NCI-H510A treated with DMSO at 0.1 percent for 48 hours (cell line): Measurements from ENCODE around the gene CAPN10.

Experiments
- DNase-seq: peaks from one replicate; lab custom pipeline; 2025; lab: John Stamatoyannopoulos, UW

CAPN10 gene

DNA sequence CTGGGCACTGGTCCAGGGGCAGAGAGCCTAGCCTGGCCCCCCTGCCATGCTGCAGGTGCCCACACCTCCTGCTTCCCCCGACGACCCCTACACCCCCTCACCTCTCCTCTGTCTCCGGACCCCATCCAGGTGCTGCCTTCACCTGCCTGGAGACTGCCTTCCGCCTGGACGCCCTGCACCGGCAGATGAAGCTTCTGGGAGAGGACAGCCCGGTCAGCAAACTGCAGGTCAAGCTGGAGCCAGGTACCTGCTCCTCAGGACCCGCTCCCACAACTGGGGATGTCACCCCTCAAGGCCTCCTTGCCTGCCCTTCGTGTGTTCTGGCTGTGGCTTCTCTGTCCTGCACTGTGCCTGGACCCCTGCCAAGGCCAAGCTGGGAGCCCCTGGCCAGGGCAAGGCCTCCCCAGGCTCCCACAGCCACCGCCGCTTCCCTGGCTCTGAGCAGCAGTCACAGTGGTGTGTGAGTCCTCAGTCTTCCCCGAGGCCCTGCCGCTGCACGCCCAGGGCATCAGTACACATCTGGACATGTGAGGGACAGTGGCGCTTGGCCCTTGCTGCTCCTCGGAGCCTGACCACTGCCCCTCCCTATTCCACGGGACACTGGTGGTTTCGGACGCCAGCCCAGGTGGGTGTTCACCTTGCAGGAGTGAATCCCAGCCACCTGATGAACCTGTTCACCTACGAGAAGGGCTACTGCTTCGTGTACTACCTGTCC lies 12.0 kb upstream of the CAPN10 start:
- no peak for DNase-seq

GRCh38 chr2:240575101-240575965 lies 11.2 kb upstream of the CAPN10 start:
- no peak for DNase-seq

- DNase-seq: no peak
Observed at GRCh38 chr2:240576036-240576435, 10.5 kb upstream of the CAPN10 start.

- no peak for DNase-seq
Observed at GRCh38 chr2:240576436-240577205, 9.9 kb upstream of the CAPN10 start.

GRCh38 chr2:240577281-240578109 lies 9.0 kb upstream of the CAPN10 start:
- no peak for DNase-seq

DNA sequence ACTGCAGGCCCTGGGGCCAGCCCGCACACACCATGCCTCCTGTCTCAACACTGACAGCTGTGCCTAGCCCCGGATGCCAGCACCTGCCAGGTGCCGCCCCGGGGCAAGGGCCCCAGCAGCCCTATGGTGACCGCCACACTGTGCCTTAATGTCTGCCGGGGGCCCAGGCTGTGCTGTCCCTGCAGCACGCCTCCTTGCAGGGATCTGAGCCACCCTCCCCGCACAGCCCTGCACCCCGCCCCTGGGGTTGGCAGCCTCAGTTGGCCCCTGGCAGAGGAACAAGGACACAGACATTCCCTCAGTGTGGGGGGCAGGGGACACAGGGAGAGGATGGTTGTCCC lies 8.5 kb upstream of the CAPN10 start:
- DNase-seq: no peak

GRCh38 chr2:240578488-240578887 lies 8.0 kb upstream of the CAPN10 start:
- DNase-seq: no peak

DNA sequence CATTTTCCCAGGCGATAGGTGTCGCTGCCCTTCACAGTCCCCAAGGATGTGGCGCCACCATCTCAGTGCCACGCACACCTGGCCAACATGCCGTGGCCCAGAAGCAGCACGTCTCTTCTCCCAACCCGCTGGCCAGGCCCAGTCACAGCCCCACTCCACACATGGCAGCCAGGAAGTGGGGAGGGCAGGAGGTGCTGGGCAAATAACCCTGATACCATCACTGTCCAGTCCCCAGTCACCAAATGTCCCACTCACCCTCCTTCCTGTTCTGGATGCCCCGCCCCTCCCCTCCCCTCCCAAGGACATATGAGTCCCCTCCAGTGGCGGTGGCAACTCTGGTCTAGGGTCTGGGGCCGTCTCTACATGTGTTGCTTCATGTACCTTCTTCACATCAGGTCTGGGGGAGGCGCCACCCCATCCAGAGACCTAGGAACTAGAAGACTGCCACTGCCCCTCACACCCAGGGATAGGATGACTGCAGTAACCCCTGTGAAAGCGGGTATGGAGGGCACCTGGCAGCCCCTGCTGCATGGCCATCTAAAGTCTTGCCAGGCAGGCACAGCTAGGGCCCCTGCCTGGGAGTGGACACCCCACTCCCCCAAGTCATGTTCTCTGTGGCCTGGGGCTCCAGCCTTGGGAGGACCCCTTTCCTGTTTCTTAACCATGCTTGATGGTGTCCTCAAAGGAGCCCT lies 7.3 kb upstream of the CAPN10 start:
- no peak for DNase-seq

GRCh38 chr2:240579771-240580614 lies 6.5 kb upstream of the CAPN10 start:
- peak; percentile 25 for DNase-seq

DNA sequence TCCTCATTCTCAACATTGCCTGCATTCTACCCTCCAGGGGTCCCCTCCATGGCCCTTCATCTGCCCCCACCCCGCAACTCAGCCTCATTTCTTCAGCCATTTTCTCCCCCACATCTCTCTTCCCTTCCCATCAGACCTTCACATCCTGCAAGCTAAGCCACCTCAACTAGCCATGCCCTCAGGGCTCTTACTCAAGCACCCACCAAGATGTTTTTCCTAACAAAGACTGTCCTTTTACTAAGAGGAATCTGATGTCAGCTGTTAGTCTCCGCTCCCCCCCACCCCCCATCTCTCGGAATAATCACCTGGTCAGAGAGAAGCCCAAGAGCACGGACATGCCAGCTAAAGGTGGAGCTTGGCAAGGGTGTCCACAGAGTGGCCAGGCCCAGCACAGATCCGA lies 4.7 kb upstream of the CAPN10 start:
- DNase-seq: no peak

DNA sequence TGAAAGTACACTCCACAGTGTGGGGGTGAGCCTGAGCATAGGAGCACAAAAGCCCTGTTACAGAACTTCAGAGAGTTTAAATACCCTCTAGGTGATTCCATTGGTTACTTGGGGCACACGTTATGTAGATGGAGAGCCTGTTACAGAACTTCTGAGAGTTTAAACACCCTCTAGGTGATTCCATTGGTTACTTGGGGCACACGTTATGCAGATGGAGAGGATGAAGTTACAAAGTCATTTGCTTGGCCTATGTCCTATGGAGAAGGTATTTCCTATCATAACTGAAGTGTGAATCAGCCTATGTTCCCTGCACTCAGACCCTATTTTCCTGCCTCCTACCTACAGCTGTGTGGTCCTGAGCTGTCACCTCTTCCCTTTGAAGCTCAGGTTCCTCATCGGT lies 3.8 kb upstream of the CAPN10 start:
- no peak for DNase-seq

GRCh38 chr2:240583774-240584173 lies 2.8 kb upstream of the CAPN10 start:
- no peak for DNase-seq

DNA sequence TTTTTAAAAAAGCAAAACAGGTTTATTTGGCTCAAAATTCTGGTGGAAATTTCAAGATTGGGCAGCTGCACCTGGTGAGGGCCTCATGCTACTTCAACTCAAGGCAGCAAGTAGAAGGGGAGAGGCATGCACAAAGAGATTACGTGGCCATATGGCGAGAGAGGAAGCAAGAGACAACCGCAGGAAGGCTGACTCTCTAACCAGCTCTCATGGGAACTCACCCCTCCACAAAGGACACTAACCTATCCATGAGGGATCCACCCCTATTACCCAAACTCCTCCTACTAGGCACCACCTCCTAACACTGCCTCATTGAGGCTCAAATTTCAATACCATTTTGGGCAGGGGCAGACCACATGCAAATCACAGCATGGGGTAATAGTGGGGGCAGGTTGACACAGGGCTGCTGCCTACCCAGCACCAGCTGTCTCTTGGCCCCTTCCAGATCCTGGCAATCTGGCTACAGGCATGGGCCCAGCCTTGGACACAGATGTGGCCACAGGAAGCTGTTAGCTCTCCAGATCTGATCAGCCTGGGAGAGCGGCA lies 2.0 kb upstream of the CAPN10 start:
- no peak for DNase-seq

DNA sequence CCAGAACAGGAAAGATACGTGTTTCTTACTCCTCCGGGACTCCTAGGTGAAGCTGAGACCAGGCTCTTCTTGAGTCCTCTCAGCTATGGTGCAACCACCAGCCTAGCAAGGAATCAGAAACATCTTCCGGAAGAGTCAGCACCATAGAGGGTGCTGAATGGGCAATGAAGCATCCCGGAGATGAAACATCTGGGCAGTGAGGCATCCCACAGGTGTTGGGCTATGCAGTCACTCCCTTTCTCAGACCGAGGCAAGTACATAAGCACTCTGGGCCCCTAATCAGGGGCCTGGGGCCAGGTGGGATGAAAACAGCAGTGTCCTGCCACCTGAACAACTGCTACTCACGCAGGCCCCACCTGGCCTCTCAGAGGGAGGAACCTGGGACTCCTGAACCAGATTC lies 1.4 kb upstream of the CAPN10 start:
- no peak for DNase-seq

- no peak for DNase-seq
Observed at GRCh38 chr2:240585681-240586197, 795 bp upstream of the CAPN10 start.

DNA sequence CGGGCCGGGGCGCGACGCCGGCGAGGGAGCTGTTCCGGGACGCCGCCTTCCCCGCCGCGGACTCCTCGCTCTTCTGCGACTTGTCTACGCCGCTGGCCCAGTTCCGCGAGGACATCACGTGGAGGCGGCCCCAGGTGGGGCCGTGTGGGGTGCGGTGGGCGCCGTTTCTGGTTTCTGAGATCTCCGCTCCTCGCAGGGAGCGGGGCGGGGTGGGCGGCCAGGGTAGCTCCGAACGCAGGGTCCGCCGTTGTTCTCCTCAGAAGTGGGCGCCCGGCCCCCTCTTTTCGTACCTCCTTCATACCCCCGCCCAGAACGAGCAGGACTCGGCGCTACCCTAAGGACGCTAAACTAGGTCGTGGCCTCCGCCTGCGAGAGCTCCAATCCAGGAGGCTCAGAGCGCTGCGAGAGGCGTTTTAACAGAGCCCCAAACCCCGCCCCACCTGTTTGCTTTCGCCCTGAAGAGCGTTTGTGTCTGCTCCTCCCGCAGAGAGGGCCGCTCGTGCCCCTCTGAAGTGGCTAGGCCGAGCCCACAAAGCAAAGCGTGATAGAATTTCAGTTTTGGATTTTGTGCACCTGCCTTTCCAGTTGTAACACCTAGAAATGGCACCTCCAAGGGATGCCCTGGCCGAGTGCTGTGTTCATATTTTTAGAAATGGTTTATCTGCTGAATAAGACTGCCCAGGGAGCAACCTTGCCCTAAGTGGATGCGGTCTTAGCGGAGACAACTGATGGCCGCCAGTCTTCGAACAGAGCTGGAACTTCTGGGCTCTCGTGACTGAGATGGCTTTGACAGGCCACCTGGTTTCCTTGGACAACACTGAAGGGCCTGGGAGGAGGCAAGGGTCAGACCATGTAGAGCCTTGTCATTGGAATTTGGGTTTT lies 626 bp downstream of the CAPN10 start:
- DNase-seq: peak; percentile 80

- DNase-seq: no peak
Observed at GRCh38 chr2:240588006-240588655, 1.6 kb downstream of the CAPN10 start.

- no peak for DNase-seq
Observed at GRCh38 chr2:240588669-240589068, 2.1 kb downstream of the CAPN10 start.
